ENCODE measurements around the gene IL6ST.

The IL6ST gene

DNA sequence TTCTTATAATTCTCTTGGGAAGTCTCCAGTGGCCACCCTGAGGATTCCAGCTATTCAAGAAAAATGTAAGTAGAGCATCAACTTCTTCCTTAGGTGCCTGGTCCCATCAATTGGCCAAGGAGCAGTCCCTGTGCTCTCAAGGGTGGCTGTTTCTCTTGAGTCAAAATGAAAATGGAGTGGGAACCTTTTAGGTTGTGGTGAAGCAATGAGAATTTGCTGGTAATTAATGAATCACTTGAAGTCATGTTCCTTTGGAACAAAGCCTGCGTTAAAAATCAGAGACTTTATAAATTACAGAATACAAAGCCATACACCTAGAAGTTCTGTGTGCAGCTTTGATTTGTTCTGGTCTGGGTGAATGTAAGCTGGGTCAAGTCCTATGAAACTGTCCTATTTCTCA lies 94.7 kb downstream of the IL6ST start:
- in situ Hi-C loops (cut with MboI; ENCODE audit: low sequenced_read_pairs): no loop called here

DNA sequence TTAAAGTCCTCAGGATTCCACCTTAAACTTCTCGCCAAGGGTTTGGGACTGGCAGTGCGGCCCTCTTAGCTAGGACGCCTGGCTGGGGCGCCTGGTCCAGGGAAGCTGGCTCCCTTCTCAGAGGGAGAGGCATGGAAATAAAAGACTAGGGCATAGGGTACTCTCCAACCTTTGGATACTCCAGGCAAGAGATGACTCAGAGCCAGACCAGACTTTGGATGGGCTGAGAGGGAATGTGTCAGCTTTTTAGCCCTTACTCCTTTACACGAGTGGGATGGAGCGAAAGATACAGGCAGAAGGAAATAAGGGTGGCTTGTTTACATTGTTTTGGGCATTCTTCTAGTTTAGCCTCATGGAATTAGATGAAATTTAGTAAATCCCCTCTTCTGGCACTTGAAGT lies 95.4 kb downstream of the IL6ST start:
- in situ Hi-C loops (cut with MboI; ENCODE audit: low sequenced_read_pairs): no loop called here

DNA sequence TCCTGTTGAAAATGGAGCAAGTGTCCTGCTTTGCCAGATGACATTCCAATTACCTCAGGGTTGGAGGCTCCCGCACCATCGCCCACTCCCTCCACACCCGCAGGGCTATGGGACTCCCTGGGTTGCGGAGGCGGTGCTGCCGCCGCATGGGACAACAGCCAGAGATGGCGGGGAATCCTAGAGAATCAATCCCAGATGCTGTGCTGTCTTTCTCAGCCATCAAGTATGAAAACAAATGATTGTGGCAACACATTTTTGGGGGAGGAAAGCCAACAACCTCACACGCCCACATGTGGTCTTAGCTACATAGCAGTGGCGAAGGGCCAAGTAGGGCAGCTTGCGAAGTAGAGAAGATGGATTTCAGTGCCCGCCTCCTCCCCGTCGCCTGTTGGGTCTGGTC lies 96.9 kb downstream of the IL6ST start:
- in situ Hi-C loops (cut with MboI; ENCODE audit: low sequenced_read_pairs): no loop called here

DNA sequence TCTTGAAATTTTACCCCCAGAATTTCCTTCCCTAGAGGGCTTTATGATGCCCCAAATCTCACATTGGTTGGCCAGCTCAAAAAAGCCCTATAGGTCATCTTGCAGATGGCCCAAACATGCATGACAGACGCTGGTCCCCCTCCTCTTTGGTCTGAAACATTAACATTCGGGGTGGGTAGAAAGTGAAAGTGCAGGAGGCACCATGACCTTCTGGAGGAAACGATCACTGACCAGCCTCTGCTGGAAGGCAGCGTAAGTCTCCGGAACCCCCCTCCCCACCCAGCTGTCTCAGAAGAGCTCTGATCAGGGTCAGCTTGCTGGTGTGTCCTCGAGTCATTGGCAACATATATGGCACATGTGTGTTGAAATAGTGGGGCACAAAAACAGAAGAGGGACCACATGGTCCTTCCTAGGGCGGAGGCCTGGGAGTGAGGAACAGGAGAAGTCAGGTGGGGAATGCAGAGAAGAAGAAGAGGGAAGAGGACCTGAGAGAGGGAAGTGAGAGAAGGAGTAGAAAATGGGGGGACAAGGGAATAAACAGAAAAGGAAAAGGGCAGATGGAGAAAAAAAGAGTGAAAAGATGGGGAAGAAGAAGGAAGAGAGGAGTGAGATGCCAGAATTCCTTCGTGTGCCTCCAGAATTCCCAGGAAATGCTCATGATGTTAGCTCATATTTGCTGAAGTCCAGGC lies 97.4 kb downstream of the IL6ST start:
- in situ Hi-C loops (cut with MboI; ENCODE audit: low sequenced_read_pairs): no loop called here

DNA sequence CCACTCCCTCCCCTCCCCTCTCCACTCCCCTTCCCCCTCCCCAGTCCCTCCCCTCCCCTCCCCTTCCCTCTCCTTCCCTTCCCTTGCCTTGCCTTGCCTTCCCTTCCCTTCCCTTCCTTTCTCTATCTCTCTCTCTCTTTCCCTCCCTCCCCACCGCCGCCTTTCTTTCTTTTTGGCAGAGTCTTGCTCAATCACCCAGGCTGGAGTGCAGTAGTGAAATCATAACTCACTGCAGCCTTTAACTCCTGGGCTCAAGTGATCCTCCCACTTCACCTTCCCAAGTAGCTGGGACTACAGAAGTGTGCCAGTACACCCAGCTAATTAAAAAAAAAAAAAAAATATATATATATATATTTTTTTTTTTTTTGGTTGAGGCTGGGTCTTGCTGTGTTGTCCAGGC lies 98.1 kb downstream of the IL6ST start:
- in situ Hi-C loops (cut with MboI; ENCODE audit: low sequenced_read_pairs): no loop called here

DNA sequence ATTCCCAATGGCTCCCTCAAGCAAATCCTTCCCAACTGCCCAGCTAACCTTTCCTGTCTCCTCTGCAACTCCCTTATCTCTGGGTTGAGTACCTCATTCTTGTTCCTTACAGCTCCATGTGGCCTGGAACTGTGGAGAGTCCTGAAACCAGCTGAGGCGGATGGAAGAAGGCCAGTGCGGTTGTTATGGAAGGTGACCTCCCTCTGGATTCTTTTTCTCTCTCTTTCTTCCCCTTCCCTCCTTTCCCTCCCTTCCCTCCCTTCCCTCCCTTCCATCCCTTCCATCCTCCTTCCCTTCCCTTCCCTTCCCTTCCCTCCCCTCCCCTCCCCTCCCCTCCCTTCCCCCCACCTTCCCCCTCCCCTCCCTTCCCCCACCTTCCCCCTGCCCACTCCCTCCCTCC lies 98.5 kb downstream of the IL6ST start:
- in situ Hi-C loops (cut with MboI; ENCODE audit: low sequenced_read_pairs): no loop called here

DNA sequence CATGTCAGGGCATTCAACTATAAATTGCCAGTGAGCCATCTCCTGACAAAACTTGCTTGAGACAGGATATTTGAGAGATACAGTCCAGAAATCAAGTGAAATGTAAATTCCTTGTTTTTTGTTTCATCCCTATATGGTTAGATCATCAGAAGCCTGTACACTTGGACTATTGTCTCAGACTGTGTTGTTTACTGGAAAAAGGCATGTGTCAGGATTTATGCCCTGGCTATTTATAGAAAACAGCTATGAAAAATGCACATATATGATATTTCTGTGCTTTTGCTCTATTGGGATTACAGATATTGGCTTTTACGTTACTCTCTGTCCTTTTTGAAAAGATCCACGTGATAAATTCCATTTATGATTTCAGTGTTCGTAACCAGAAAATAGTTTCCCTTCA lies 99.4 kb downstream of the IL6ST start:
- in situ Hi-C loops (cut with MboI; ENCODE audit: low sequenced_read_pairs): no loop called here

DNA sequence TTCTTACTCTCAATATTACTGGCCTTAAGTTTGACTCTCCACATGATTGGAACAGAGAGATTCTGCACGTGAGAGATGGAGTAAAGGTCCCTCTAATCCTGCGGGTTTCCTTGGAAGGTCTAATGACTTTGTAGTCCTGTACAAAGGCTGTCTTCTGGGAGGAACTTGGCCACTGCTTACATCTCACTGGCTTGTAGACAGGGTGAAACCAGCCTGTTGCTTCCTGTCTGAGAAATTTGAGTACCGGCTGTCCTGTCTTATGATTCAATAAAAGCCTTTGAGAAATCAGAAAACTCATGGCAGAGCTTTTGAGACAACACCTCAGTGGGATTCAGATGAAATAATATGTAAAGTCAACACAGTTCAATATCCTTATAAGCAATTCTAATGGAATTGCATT lies 100.6 kb downstream of the IL6ST start:
- in situ Hi-C loops (cut with MboI; ENCODE audit: low sequenced_read_pairs): no loop called here

DNA sequence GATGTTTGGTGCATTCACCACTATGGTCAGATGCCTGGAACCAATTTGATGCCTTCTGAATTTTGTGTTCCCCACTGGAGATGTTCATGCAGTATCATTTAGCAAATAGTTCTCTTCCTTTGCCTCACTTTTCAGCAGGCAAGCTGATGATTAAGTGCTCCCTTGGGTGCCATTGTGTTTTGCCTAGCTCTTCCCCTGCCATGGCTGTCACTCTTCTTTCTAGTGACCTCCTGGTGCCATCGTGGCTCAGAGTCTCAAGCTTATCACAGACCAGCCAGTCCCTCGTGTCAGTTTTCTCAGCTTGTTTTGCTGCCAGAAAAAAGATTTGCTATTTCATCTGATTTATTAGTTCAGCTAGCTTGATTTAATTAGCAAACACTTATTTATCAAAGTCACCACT lies 102.3 kb downstream of the IL6ST start:
- in situ Hi-C loops (cut with MboI; ENCODE audit: low sequenced_read_pairs): no loop called here

DNA sequence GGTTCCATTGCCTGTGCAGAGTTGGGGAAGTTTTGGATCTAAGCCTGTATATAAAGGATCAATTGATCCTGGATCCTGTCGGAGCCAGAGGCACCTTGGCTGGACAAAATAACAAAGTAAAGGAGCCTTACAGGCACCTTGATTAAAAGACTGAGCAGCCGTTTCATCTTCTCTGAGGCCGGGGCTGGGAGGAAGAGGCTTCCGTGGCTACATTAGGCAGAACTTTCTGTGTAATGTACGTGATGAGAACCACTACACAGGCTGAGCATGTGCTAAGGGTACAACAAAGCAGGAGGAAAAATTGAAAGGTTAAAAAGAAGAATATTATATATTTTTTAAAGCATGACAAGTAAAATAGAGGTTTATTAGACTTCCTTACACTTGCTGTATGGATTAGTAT lies 106.6 kb downstream of the IL6ST start:
- in situ Hi-C loops (cut with MboI; ENCODE audit: low sequenced_read_pairs): no loop called here

DNA sequence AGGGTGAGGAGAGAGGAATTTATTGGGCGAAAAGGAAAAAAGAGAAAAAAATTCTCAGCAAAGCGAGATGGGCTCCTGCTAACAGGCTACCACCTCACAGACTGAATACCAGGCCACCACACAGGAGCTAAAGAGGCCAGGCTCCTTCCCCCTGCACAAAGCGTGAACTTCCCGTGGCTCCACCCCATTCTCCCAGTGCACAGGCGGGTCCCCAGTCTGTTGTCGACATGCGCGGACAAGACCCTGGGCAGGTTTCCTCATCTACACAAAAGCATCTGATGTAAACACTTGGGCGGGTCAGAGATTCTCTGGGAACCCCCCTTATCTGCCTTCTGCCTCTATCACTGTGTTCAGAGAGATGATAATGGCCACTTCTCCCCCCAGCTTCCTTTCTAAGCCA lies 109.4 kb downstream of the IL6ST start:
- in situ Hi-C loops (cut with MboI; ENCODE audit: low sequenced_read_pairs): no loop called here

All from HL-60/S4 treated with phorbol 12-myristate 13-acetate at 8.2 ng/mL for 4 days and 3 days (cell line).